Activated CD4-positive, alpha-beta T cell treated with anti-CD3 and anti-CD28 coated beads, Interleukin-2, amount 50 U/mL, for 1 hour (primary cell): ENCODE measurements around the gene ALKBH4.
"Not testable (repeated sequence)": the region's sequence is repeated elsewhere in the genome, so short reads cannot be mapped to it uniquely, and the experiment has no call there.

Experiments used
- DNase-seq: peaks from one replicate; pipeline ENCODE4 v3.0.0-alpha.2; 2020

Gene ALKBH4

GRCh38 chr7:102454932-102455331, 9.7 kb downstream of the ALKBH4 start:
- DNase-seq = not testable (repeated sequence)

- no peak for DNase-seq
These were observed 10.2 kb downstream of the ALKBH4 start for GRCh38 chr7:102454468-102454867.

GRCh38 chr7:102453319-102453718, 11.3 kb downstream of the ALKBH4 start:
- no peak for DNase-seq

- no peak for DNase-seq
These were observed 12.2 kb downstream of the ALKBH4 start for GRCh38 chr7:102452451-102452850.

GRCh38 chr7:102451371-102452054, 13.2 kb downstream of the ALKBH4 start:
- DNase-seq = no peak

- DNase-seq = peak; percentile 60
These were observed 14.4 kb downstream of the ALKBH4 start for GRCh38 chr7:102450242-102450641.

GRCh38 chr7:102449136-102449535, 15.5 kb downstream of the ALKBH4 start:
- no peak for DNase-seq

GRCh38 chr7:102447311-102447710, 17.4 kb downstream of the ALKBH4 start:
- no peak for DNase-seq

- DNase-seq = no peak
These were observed 18.1 kb downstream of the ALKBH4 start for GRCh38 chr7:102446387-102447156.

GRCh38 chr7:102445674-102446071, 19.0 kb downstream of the ALKBH4 start:
- DNase-seq = no peak

GRCh38 chr7:102444961-102445673, 19.5 kb downstream of the ALKBH4 start:
- DNase-seq = no peak

- DNase-seq = no peak
These were observed 24.5 kb downstream of the ALKBH4 start for GRCh38 chr7:102439963-102440795.

GRCh38 chr7:102436118-102436517, 28.5 kb downstream of the ALKBH4 start:
- DNase-seq = no peak

GRCh38 chr7:102434039-102434486, 30.6 kb downstream of the ALKBH4 start:
- no peak for DNase-seq

GRCh38 chr7:102433219-102434038, 31.2 kb downstream of the ALKBH4 start, which contains the start of gene ORAI2:
Gene ORAI2 (plus strand): TSS chr7:102433575. CDS start chr7:102438957, 5,382 bp downstream.
- peak; percentile 88 for DNase-seq

GRCh38 chr7:102432442-102433218, 32.0 kb downstream of the ALKBH4 start:
- DNase-seq = no peak

- DNase-seq = peak; percentile 68
These were observed 32.9 kb downstream of the ALKBH4 start for GRCh38 chr7:102431617-102432298.

- no peak for DNase-seq
These were observed 35.3 kb downstream of the ALKBH4 start for GRCh38 chr7:102429141-102429899.

GRCh38 chr7:102427019-102427405, 37.7 kb downstream of the ALKBH4 start:
- no peak for DNase-seq
